CD14-positive monocyte (primary cell): ENCODE results near the gene MGAT4C. TPM values are rescaled to one million over a fixed set of nuclear protein-coding genes. Genes with fewer than 3 reads are reported as not detected.

ENCODE experiments used
- DNase-seq, 3 donors: peaks; one replicate each; pipeline ENCODE4 v3.0.0-alpha.2; 2011 to 2022
- H2AFZ ChIP-seq: 2 replicates; pipeline ENCODE4 v1.6.0; 2012; ENCODE audit warnings: mild to moderate bottlenecking, low read depth, low read length, inconsistent platforms; ENCODE audit not compliant: insufficient read depth, poor library complexity, severe bottlenecking
- H3K27ac ChIP-seq, 2 donors: 1 replicate in 1 of 2; 2 replicates in 1 of 2; pipeline ENCODE4 v1.5.1; 2012 to 2013; ENCODE audit warnings: low read length in 2 of 2, control low read depth in 1 of 2, inconsistent platforms in 1 of 2, low read depth in 1 of 2, mild to moderate bottlenecking in 1 of 2
- H3K27me3 ChIP-seq, 2 donors: one replicate each; pipeline versions ENCODE4 v1.6.0 to v1.6.1; 2011 to 2013; ENCODE audit warnings: low read length in 2 of 2; ENCODE audit not compliant: control insufficient read depth in 2 of 2, insufficient read depth in 2 of 2
- H3K36me3 ChIP-seq, 2 donors: replicated peaks in 1 of 2; 1 replicate in 1 of 2; 2 replicates in 1 of 2; pipeline versions ENCODE4 v1.5.1 to v1.6.1; 2012 to 2013; ENCODE audit warnings: low read length in 2 of 2, control low read depth in 1 of 2, inconsistent platforms in 1 of 2, mild to moderate bottlenecking in 1 of 2; ENCODE audit not compliant: insufficient read depth in 2 of 2, control insufficient read depth in 1 of 2
- H3K4me1 ChIP-seq, 2 donors: 1 replicate in 1 of 2; 2 replicates in 1 of 2; pipeline versions ENCODE4 v1.5.1 to v1.6.1; 2012 to 2013; ENCODE audit warnings: low read length in 2 of 2, control low read depth in 1 of 2, inconsistent platforms in 1 of 2, mild to moderate bottlenecking in 1 of 2, moderate library complexity in 1 of 2; ENCODE audit not compliant: insufficient read depth in 2 of 2, control insufficient read depth in 1 of 2
- H3K4me2 ChIP-seq: replicated peaks from 2 replicates; pipeline ENCODE3; 2012; ENCODE audit warnings: low read length, moderate library complexity, mild to moderate bottlenecking; ENCODE audit not compliant: poor library complexity, severe bottlenecking; ENCODE audit errors: extremely low read depth
- H3K4me3 ChIP-seq, 3 experiments: fragments of 200-600 bp in 1 of 3; sonication (generic) in 1 of 3; replicated peaks in 1 of 3; 1 replicate in 2 of 3; 2 replicates in 1 of 3; pipeline ENCODE4 v1.5.1; 2011 to 2013; ENCODE audit warnings: low read length in 3 of 3, mild to moderate bottlenecking in 3 of 3, control low read depth in 2 of 3, low read depth in 2 of 3, inconsistent platforms in 1 of 3, moderate library complexity in 1 of 3
- H3K79me2 ChIP-seq: 2 replicates; pipeline ENCODE4 v1.6.0; 2012; ENCODE audit warnings: mild to moderate bottlenecking, control low read depth, inconsistent platforms, low read length, moderate library complexity; ENCODE audit not compliant: insufficient read depth
- H3K9ac ChIP-seq: 2 replicates; pipeline ENCODE4 v1.6.0; 2017; ENCODE audit warnings: low read length, mild to moderate bottlenecking; ENCODE audit not compliant: insufficient read depth, poor library complexity, severe bottlenecking
- H3K9me3 ChIP-seq, 2 donors: replicated peaks in 1 of 2; 1 replicate in 1 of 2; 2 replicates in 1 of 2; pipeline versions ENCODE4 v1.5.1 to v1.6.1; 2012 to 2013; ENCODE audit warnings: low read length in 2 of 2, control low read depth in 1 of 2; ENCODE audit not compliant: control insufficient read depth in 1 of 2, insufficient read depth in 1 of 2
- H4K20me1 ChIP-seq: 2 replicates; pipeline ENCODE4 v1.6.0; 2012; ENCODE audit warnings: mild to moderate bottlenecking, low read length, control low read depth, moderate library complexity; ENCODE audit not compliant: insufficient read depth
- H3K27ac Mint-ChIP-seq, 7 donors: one replicate each; pipeline ENCODE4 v1.8.0; 2020; ENCODE audit warnings: mild to moderate bottlenecking in 7 of 7, mixed read lengths in 7 of 7, moderate library complexity in 6 of 7, inconsistent platforms in 2 of 7
- H3K27me3 Mint-ChIP-seq, 3 donors: one replicate each; pipeline ENCODE4 v1.8.0; 2021 to 2022; ENCODE audit warnings: low read depth in 3 of 3, mild to moderate bottlenecking in 3 of 3, mixed read lengths in 3 of 3, moderate library complexity in 3 of 3, inconsistent platforms in 1 of 3
- H3K36me3 Mint-ChIP-seq, 2 donors: one replicate each; pipeline ENCODE4 v1.8.0; 2020; ENCODE audit warnings: mixed read lengths in 2 of 2, inconsistent platforms in 1 of 2, mild to moderate bottlenecking in 1 of 2
- H3K4me1 Mint-ChIP-seq: one replicate; pipeline ENCODE4 v1.8.0; 2020; ENCODE audit warnings: mild to moderate bottlenecking, mixed read lengths
- H3K4me3 Mint-ChIP-seq, 2 donors: one replicate each; pipeline ENCODE4 v1.8.0; 2020; ENCODE audit warnings: mild to moderate bottlenecking in 2 of 2, mixed read lengths in 2 of 2, moderate library complexity in 1 of 2
- H3K9me3 Mint-ChIP-seq, 7 donors: one replicate each; pipeline ENCODE4 v1.8.0; 2020 to 2022; ENCODE audit warnings: mixed read lengths in 7 of 7, mild to moderate bottlenecking in 6 of 7, moderate library complexity in 6 of 7, inconsistent platforms in 2 of 7
- WGBS: methylation state at CpG from one replicate; pipeline ENCODE4 v1.1.5; 2013; ENCODE audit warnings: missing lambda C conversion rate; ENCODE audit not compliant: insufficient coverage; 5-methylcytosine and 5-hydroxymethylcytosine counted together
- intact Hi-C, 2 donors: fragments of 100-400 bp; cut with micrococcal nuclease; formaldehyde crosslinking; loops; one replicate each; pipeline versions ENCODE4 v1.15.0 to v1.15.1; 2023
- polyA plus RNA-seq, 3 donors: library from polyadenylated mRNA; depleted of rRNA in 1 of 3; unstranded in 2 of 3; stranded (reverse) in 1 of 3; fragments of 300-500 nt in 2 of 3; fragments of >200 nt in 1 of 3; fragmentation: Illumina TruSeq in 2 of 3; gene quantifications; 1 replicate in 2 of 3; 2 replicates in 1 of 3; pipeline ENCODE4 v1.2.3, GENCODE V29; 2012 to 2021
- TF ChIP-seq, protein P1 (sequence below): fragments of 200-600 bp; IDR thresholded peaks from one replicate; pipeline ENCODE4 v1.8.0; 2022; ENCODE audit warnings: antibody characterized with exemption, mild to moderate bottlenecking

Gene MGAT4C
- polyA plus RNA-seq, 3 donors, result not detected

DNA sequence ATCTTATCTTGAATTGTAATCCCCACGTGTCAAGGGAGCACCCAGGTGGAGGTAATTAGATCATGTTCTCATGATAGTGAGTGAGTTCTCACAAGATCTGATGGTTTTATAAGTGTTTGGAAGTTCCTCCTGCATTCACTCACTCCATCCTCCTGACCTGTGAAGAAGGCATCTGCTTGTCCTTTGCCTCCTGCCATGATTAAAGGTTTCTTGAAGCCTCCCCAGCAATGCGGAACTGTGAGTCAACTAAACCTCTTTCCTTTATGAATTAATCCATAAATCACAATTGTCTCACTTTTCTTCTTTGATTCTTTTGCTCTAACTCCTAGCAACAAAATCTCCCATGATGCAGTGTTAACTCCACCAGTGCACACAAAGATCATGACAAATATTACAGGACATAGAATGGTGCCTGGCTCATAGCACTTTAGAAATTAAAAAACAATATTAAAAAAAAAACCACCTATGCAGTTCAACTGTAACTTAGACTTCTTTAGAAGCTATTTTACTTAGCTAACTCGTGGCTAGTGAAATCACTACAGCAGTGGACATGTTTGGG is 37.6 kb upstream of the MGAT4C start:
- no peaks in the 10 kb centered on the region for H3K4me1 ChIP-seq
- Mint-ChIP-seq H3K27me3 (no peaks in the 10 kb centered on the region), H3K4me1 (no peaks in the 10 kb centered on the region)

DNA sequence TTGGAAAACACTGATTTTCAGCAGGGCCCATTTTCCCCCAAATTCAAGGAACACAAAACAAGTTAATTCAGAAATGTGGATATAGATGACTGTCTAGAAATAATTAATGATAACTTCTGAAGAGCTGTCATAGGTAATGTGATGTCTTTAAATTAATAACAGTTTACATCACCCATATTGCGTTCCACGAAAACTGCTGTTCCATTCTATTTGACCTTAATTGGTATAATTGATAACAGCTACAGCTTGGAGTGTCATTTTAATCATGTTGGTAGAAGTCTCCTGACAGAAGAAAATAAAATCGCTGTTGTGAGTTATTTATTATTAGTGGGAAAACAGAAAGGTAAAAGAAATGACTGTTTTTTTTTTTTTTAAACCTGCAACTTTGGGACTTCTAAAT is 36.3 kb upstream of the MGAT4C start:
- Histone ChIP-seq H3K27ac (no peak overlapping the region), H2AFZ (no peak overlapping the region), H4K20me1 (no peaks in the 10 kb centered on the region), H3K4me3 (no peak overlapping the region), H3K9me3 (peaks cover 0 to 2% of the 10 kb centered on the region in 2 donors), H3K27me3 (no peaks in the 10 kb centered on the region), H3K79me2 (no peaks in the 10 kb centered on the region), H3K4me2 (no peak overlapping the region), H3K9ac (no peak overlapping the region), H3K36me3 (no peaks in the 10 kb centered on the region), H3K4me1 (no peaks in the 10 kb centered on the region)
- H3K4me3 Mint-ChIP-seq, result no peak overlapping the region
- intact Hi-C loops, result no loop called here
- H3K36me3 Mint-ChIP-seq, result no peaks in the 10 kb centered on the region
- no peak overlapping the region for H3K27ac Mint-ChIP-seq
- no peaks in the 10 kb centered on the region for H3K4me1 Mint-ChIP-seq
- WGBS, result no CpG with 5 or more reads among the region's 3 CpGs
- no peak for DNase-seq
- TF ChIP-seq, protein P1, sequence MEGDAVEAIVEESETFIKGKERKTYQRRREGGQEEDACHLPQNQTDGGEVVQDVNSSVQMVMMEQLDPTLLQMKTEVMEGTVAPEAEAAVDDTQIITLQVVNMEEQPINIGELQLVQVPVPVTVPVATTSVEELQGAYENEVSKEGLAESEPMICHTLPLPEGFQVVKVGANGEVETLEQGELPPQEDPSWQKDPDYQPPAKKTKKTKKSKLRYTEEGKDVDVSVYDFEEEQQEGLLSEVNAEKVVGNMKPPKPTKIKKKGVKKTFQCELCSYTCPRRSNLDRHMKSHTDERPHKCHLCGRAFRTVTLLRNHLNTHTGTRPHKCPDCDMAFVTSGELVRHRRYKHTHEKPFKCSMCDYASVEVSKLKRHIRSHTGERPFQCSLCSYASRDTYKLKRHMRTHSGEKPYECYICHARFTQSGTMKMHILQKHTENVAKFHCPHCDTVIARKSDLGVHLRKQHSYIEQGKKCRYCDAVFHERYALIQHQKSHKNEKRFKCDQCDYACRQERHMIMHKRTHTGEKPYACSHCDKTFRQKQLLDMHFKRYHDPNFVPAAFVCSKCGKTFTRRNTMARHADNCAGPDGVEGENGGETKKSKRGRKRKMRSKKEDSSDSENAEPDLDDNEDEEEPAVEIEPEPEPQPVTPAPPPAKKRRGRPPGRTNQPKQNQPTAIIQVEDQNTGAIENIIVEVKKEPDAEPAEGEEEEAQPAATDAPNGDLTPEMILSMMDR, result no peak
- H3K9me3 Mint-ChIP-seq, result peaks cover 0 to 6% (median 2%) of the 10 kb centered on the region in 7 donors
- H3K27me3 Mint-ChIP-seq, result no peaks in the 10 kb centered on the region

More for the DNA sequence above, 37.6 kb upstream of the MGAT4C start:
- H3K27ac ChIP-seq, result no peak overlapping the region
- peaks cover 0 to 2% of the 10 kb centered on the region in 2 donors for H3K9me3 ChIP-seq
- no peaks in the 10 kb centered on the region for H4K20me1 ChIP-seq
- intact Hi-C loops, result no loop called here
- H3K27me3 ChIP-seq, result no peaks in the 10 kb centered on the region
- H3K36me3 ChIP-seq, result no peaks in the 10 kb centered on the region
- 36% methylated on average over 2 of the region's 3 CpGs for WGBS
- Mint-ChIP-seq H3K27ac (no peak overlapping the region), H3K9me3 (peaks cover 0 to 6% (median 2%) of the 10 kb centered on the region in 7 donors), H3K4me3 (no peak overlapping the region), H3K36me3 (no peaks in the 10 kb centered on the region)
- no peak for DNase-seq
- no peak overlapping the region for H2AFZ ChIP-seq
- no peaks in the 10 kb centered on the region for H3K79me2 ChIP-seq
- TF ChIP-seq, protein P1, result no peak
- no peak overlapping the region for H3K4me3 ChIP-seq
- no peak overlapping the region for H3K9ac ChIP-seq
- H3K4me2 ChIP-seq, result no peak overlapping the region
